Right hindlimb (tissue), 1 donor: ENCODE measurements around the gene SH3RF3.
"Not testable (repeated sequence)": the region's sequence is repeated elsewhere in the genome, so short reads cannot be mapped to it uniquely, and the experiment has no call there.

Experiments used
- DNase-seq: peaks from one replicate; pipeline ENCODE4 v3.0.0-alpha.2; 2018

The SH3RF3 gene

DNA sequence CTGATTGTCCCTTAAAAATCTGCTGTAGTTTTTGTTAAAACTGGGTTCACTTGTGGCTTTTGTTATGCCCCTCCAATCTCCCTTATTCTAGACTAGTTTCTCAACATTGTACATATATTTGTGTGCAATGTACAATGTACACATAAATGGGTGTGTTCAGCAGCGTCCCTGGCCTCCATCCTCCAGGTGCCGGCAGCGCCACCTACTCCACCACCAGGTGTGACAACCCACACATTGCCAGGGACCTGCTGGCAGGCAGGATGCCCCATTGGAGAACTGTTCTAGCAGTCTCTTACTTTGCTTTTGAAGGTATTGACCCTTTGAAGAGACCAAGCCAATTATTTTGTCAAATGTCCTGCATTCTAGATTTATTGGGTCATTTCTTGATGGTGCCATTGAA is 75.4 kb downstream of the SH3RF3 start:
- DNase-seq, result no peak

DNA sequence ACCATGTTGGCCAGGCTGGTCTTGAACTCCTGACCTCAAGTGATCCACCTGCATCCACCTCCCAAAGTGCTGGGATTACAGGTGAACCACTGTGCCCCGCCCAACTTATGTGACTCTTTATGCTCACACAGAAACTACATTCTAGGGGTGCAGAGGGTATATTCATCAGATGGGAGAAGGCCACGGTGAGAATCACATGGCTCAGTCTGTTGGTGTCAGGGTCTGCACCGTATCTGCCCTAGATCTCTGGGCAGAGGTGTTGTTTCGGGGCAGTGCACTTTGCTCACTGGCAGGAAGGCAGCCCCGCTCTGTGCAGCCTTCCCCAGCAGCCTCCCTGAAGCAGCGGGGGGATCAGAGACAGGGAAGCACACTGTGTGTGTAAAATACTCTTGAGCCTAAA is 76.4 kb downstream of the SH3RF3 start:
- DNase-seq, result no peak

DNA sequence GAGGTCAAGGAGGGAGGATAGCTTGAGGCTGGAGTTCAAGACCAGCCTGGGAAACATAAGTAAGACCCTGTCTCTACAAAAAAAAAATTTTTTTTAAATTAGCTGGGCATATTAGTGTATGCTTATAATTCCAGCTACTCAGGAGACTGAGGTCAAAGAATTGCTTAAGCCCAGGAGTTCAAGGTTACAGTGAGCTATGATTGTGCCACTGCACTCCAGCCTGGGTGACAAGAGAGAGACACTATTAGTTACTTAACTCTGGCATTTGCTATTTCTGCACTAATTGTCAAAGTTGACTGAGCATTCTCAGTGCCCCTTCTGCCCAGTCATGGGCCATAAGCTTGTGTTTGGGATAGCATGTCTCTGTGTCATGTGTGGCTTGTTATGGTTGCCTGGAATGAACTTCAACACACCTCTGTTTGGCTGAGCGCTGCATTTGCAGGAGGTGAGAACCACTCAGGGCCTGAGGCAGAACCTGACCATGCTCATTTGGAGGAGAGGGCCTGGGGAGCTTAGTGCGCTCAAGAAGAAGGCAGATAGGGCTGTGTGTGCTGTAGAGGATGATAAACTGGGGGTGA is 77.7 kb downstream of the SH3RF3 start:
- no peak for DNase-seq

DNA sequence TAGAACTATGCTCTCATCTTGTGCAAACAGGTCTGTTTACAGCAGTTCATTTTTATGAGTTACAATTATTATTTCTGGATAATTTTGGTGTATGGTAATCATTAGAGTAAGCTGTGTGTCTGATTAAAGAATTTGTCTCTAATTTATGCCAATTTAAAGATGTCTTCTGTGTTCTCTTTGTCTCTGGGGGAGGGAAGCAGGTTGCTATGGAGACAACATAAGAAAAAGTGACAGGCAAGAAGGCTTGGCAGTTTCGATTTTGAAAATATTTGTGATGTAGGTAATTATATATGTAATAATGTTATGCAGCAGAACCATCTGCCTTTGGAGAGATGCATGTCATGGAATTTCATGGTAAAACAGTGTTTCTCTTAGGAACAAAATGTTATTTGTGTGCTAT is 78.2 kb downstream of the SH3RF3 start:
- DNase-seq, result no peak

DNA sequence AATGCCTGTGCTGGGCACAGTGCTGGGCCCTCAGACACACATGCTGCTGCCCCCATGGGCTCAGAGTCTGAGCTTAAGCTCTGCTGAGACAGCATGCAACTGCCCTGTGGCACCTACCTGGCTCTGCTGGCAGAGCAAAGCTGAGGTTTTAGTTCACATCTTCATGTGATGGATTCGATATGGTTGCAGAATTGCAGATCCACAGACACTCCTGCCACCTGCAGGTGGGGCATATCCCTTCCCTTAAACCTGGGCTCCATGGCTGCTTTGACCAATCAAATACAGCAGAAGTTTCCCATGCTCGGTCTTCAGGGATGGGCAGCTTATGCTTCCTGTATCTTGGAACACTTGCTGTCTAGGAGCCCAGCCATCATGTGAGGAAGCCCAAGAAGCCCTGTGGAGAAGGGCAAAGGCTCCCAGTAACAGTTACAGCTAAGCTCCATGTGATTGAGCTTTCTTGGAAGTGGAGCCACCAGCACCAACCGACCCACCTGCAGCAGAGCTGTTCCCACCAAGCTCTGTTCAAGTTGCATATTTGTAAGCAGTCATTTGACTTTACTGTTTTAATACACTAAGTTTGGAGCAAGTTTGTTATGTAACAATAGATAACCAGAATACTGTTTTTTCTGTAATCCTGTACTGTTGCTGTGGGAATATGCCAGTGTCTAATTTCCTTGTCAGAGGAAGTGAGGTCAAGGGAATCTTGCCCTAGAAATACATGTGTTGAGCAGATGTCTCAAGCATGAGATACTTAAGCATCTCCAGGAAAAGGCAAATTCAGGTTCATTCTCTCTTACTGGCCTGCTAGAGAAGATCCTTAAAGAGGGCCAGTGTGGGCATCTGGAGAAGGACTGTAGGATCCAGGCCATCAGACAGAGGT is 79.3 kb downstream of the SH3RF3 start:
- DNase-seq, result no peak

DNA sequence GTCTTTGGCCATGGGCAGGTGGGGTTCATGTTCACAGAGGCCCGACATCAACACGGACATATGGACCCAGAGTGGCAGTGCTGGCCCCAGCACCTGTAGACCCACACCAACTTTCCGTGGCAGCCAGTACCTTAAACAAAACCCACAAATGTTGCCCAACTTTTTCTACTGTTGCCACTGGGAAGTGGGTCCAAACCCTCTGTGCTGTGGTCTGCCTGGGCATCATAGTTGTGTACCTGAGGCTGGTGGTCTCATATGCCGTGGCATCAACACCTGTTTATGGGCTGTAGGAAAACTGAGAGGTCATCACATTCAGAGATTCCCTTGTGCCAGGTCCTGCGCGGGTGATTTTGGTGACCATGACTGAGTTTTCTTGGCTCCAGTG is 79.9 kb downstream of the SH3RF3 start:
- DNase-seq, result no peak

DNA sequence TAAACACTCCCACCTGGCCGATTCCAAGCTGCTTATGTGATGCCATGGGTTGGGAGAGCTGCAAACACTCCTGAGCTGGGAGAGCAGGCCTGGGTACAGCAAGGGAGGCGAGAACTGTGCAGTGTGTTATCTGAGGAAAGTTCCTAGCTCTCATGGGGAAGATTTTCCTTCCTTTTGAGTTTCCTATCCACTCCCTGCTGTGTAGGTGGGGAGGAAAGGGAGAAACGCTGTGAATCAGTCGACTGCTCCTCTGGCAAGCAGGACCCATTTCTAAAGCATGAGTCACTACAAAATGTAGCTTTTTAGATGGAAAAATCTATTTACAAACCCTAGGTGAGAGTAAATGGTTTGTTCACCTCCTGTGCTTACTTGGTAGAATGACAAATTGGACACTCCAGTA is 80.4 kb downstream of the SH3RF3 start:
- DNase-seq, result no peak

DNA sequence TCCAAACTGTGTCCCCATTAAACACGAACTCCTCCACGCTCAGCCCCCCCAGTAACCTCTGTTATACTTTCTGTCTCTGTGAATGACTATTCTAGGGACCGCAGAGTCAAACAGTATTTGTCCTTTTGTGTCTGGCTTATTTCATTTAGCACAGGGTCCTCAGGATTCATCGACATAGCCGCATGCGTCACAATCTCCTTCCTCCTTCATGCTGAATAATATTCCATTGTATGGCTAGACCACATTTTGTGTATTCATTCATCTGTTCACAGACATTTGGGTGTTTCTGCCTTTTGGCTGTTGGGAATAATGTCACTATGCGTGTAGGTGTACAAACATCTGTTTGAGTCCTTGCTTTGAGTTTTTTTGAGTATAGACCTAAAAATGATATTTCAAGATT is 80.9 kb downstream of the SH3RF3 start:
- DNase-seq, result no peak

DNA sequence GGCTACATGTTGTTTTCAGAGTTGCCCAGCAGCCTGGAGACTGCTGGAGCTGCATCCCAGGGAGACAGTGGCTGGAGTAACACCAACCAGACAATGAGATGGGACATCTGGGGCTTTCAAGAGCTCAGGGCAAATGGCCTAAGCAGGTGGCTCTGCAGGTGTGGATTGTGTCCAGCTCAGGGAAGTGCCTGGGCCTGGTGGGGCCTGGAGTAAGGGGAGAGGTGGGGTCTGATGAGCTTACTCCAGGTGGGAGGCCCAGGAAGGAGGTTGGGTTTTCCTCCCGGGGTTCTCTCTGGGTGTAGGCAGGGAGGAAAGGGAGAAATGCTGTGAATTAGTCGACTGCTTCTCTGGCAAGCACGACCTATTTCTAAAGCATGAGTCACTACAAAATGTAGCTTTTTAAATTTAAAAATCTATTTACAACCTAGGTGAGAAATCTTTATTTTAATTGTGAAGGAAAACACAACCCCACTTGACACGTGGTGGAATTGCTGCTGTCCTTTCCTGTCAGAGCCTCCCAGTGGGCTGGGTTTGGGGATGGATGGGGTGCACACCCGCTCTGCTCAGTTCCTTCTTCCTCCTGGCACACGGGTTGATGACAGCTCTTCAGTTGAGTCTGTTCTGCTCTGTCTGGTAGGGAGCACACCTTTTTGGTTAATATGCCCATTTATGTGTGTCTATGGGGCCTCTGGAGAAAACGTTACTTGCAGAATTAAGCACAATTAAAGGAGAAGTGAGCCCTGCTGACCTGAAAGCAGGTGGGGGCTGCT is 81.6 kb downstream of the SH3RF3 start:
- DNase-seq, result no peak

DNA sequence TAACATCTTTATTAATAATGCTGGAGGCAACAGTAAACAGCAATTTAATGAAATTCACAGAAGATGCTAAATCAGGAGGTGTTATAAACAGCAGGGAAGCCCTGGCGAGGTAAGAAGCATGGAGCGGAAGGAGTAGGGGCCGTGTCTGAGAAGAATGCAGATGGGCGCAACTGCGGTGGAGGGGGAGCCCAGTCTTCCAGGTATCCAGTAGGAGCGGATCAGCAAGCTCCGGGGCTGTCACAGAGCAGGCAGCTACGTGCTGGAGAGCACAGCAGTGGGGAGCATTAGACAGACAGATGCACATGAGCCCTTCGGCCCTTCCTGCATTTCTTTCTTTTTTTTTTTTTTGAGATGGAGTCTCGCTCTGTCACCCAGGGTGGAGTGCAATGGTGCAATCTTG is 82.3 kb downstream of the SH3RF3 start:
- DNase-seq, result no peak

DNA sequence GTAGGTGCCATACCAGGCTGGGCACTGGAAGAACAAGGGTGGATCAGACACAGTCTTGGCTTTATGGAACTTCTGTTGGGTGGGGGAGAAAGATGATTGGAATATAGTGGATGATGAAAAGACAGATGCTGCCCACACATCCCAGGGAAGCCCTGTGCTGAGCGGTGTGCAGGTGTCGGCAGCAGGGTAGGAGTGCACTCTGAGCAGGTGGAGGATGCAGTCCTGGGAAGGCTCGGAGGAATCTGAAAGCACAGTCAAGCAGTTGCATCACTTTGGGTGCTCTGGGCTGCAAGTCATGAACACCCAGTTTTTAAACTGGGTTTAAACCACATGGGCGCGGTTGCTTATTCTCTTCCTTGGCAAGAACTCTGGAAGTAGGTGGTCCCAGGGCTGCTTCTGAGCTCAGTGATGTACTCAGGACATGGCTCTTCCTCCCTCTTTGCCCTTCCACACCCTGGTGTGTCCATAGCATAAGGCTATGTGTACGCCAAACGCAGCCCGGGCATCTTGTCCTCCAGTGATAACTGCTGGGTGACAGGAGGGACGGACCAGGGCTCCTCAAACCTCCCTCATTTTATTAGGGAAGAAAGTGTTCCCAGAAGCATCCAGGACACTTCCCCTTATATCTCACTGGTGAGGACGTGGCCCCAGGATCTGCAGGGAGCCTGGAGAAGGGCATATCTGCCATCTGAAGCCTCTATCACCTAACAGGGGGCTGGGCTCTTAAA is 84.0 kb downstream of the SH3RF3 start:
- no peak for DNase-seq

DNA sequence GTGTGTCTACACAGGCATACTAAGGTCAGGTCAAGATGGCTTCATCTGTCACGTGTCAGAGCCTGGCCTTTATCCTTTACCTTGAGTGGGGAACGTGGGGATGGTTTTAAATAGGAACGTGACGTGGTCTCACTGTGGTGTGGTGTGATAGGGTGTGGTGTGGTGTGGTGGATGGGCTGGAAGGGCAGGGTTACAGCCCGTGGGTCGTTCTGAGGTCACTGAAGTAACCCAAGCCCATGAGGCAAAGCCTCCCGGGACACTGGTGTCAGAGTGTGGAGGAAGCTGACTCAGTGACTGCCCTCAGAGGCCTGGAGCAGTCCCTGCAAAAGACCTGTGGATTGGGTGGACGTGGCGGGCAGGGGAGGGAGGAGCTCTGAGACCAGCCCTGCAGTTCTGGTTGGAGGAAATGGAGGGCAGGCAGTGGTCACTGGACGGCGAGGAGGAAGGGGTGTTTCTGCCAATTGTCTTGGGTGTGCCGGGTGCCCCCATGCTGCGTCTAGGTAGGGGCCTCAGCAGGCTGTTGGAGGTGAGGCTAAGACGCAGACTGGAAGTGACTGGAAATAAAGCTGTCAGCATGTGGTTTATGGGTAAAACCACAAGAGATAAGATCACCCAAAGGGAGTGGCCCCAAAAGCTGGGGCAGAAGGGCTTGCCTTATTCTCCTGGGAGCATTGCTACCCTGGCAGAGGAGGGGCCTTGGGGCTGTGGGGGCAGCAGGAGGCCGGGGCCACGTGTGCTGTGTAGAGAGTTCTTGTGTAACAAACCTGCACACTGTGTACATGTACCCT is 84.8 kb downstream of the SH3RF3 start:
- DNase-seq, result no peak

DNA sequence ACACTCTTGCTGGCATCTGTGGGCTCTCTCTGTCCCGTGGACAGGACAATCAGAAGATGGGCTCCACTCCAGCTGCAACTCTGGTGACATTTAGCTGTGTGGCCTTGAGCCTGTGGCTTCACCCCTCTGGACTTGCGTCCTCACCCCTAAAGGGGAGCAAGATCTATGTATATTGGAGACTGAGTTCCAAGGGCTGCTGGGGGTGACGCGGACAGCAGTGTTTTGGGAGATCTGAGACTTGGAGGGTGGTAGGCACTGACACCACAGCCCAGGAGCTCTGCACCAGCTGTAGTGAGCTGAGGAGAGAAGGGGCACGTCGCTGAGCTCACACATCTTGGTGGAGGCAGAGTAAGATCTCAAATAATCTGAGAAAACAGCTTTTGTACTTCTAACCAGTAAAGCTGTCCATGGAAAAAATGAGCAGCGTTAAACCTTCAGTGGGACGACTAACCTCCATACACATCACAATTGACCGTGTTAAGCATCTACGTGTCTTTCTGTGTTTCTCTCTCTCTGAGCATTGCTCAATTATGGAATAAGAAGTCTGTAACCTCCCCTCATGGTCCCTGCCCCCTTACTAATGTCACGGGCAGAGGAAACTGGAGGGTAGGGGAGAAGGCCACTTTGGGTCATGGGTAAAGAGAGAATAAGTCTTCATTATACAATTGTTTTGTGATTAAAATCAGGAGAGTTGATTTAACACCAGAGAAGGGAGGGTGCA is 85.8 kb downstream of the SH3RF3 start:
- no peak for DNase-seq

DNA sequence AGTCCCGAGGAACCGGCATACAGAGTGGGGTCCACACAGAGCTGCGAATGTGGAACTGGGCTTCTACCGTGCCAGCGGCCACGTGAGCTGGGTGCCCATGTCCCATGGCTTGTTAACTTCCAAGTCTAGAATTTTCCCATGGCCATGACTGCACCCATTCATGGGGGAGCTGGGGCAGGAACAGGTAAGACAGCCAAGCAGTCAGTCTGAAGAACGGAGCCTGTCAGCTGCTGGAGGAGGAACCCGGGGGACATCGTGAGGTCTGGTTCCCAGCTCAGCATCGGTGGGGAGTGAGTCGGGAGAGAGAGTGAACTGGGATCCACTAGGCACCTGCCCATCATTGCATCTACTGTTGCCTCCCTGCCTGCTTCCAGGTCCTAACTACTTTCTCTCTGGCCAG is 86.9 kb downstream of the SH3RF3 start:
- no peak for DNase-seq

DNA sequence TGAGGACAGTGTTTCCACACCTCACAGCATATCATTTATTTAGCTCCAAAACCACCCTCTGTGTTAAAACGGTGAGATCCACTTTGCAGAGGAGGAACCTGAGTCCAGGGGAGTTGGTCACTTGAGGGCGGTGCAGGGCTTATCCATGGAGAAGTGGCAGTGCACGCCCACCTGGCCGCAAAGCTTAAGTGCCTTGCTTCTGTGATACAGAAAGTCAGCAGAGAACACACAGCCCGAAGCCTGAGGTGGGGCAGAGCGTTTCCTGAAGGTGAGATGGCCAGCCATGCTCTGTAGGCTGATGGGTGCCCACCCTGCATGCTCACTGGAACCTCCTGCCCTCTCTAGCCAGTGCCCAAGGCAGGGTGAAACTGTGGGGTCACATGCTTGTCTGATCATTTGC is 87.3 kb downstream of the SH3RF3 start:
- DNase-seq, result no peak

DNA sequence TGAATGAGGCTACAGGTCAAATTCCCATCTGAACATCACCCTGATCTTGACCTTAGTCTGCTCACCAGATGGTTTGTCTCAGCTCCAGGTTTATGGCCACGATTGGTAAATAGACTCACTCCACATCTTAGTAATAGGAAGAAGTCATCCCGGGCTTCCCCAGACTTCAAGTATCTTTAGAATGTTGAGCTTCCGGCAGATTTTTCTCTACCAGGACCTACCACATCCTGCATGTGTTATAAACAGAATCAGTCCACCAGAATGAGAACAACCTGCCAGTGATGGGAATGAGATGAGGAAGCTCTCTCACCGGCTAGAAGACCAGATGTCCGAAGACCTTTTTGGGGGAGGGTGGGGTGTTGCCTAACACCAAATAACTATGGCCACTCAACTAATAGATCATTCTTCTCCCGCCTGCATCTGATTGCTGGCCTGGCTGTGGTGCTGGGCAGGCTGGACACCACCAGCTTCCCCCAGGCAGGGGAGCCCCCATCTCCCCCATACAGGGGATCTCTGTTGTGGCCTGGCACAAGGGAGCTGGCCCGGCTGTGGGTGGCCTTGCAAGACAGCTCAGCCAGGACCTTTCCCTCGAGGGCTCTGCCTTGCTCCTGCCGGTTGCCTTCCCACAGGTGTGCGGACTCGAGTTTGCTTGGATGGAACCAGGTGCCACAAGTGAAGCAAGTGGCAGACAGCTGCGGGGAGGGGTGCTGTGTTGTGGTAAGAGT is 88.5 kb downstream of the SH3RF3 start:
- no peak for DNase-seq

DNA sequence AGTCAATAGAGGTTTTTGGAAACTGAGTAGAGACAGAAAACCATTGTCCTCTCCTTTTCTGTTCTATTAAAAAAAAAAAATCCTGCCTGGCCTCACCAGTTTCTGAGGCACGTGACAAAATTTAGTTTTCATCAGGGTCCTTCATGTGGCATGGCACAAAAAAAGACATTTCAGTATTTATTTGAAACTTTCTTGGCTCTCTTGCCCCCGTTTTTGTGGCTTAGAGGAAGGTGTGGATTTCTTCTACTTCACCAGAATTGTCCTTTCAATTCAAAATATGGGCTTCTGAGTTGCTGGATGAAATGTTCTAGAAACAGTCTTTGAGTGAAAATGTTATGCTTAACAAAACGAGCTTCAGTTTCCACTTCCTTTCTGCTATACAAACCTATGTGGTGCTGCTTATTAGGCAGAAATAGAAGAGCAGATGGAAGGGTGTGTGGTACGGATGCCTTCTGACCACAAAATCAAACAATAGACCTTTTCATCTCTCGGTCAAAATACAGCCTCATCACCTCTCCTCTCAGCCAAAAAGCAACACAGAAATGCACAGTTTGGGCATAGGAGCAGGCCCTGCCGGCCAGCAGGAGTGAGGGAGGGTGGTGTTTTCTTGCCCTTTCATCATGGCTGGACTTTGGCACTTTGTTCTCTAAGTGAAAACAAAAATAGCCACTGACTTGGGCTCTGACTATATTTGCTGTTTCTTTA is 89.2 kb downstream of the SH3RF3 start:
- no peak for DNase-seq

DNA sequence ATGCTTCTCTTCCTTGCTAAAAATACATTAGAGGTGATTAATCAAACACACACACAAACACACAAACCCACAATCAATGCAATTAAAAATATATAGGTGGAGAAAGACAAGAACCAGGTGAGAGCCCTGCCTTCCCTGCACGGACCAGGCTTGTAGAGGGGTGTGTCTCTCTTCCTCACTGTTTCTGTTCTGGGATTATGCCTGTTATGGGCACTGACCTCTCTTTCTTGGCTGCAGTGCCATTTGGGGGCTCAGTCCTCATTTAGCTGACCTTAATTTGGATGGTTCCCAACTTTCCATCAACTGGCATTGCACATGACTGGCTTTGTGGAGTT is 89.8 kb downstream of the SH3RF3 start:
- DNase-seq, result no peak

DNA sequence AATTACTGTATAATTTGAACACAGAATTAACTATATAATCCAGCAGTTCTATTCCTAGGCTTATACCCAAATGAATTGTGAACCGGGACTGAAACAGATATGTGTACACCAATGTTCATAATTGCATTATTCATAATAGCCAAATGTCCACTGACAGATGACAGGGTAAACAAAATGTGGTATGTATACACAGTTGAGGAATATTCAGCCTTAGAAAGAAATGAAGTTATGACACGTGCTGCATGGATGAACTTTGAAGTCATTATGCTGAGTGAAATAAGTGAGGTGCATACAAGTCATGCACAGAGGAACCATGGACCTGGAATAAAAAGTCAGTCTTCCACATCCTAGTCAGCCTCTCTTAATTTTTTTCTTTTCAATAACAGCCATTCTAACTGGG is 91.9 kb downstream of the SH3RF3 start:
- DNase-seq, result no peak

DNA sequence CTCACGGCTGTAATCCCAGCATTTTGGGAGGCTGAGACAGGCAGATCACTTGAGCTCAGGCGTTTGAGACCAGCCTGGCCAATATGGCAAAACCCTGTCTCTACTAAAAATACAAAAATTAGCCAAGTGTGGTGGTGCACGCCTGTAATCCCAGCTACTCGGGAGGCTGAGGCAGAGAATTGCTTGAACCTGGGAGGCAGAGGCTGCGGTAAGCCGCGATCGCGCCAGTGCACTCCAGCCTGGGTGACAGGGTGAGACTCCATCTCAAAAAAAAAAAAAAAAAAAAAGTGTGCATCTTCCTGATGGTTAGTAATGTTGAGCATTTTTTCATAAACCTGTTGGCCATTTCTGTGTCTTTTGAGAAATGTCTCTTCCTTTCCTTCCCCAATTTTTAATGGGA is 92.3 kb downstream of the SH3RF3 start:
- not testable (repeated sequence) for DNase-seq

DNA sequence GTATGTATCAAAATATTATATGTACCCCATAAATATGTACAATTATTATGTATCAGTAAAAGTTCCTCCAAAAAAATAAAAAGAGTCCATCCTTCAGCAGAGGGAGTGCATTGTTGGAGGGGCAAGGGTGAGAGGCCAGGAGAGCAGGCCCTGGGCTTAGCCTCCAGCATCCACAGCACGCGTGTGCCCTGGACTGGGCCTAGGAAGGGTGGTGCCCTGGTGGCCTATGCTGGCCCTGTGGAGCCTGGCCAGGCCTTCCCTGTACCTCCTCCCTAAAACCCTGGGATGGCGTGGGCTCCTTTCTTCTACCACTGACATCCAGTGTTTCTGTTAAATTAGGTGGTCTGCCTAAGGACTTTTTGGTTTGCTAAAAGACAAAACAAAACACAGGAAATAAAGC is 93.4 kb downstream of the SH3RF3 start:
- no peak for DNase-seq
